OCI-LY7 (cell line): ENCODE measurements around the gene GATAD2A. TPM values are rescaled to one million over a fixed set of nuclear protein-coding genes. Genes with fewer than 3 reads are reported as not detected.

Experiments used
- BruUV-seq: library from RNA; stranded (reverse); fragments of 400-500 nt; replicated peaks from 2 replicates; lab custom pipeline; 2021; lab: Mats Ljungman, UMichigan
- CTCF ChIA-PET: fragments of 300-600 bp; sonication (Branson Sonifier 250); formaldehyde crosslinking; loops from one replicate; lab custom pipeline; 2022; ENCODE audit warnings: antibody characterized with exemption; ENCODE audit not compliant: unreplicated experiment; lab: Charles Lee
- POLR2A ChIA-PET: fragments of 300-600 bp; sonication (Branson Sonifier 250); formaldehyde crosslinking; loops from one replicate; lab custom pipeline; 2022; ENCODE audit warnings: antibody characterized with exemption; lab: Charles Lee
- DNase-seq: peaks from one replicate; pipeline ENCODE4 v3.0.0-alpha.2; 2015; ENCODE audit warnings: low spot score
- H2AFZ ChIP-seq: fragments of 200-600 bp; sonication (generic), shearing (Covaris generic); 2 replicates; pipeline ENCODE4 v1.6.1; 2014; ENCODE audit warnings: mild to moderate bottlenecking, antibody characterized with exemption, low read length, moderate library complexity
- H3K27ac ChIP-seq: fragments of 200-600 bp; sonication (generic); 2 replicates; pipeline ENCODE4 v1.5.1; 2014; ENCODE audit warnings: mixed run types, low read depth, mild to moderate bottlenecking, moderate library complexity, low read length, inconsistent platforms; ENCODE audit not compliant: poor library complexity, severe bottlenecking
- H3K36me3 ChIP-seq: fragments of 200-600 bp; sonication (generic); 2 replicates; pipeline ENCODE4 v1.6.1; 2014; ENCODE audit warnings: mild to moderate bottlenecking, antibody characterized with exemption, low read length, moderate library complexity, mixed read lengths; ENCODE audit not compliant: insufficient read depth
- H3K4me1 ChIP-seq: fragments of 200-600 bp; sonication (generic); 2 replicates; pipeline ENCODE4 v1.5.1; 2014; ENCODE audit warnings: mild to moderate bottlenecking, low read length; ENCODE audit not compliant: insufficient read depth, poor library complexity, severe bottlenecking
- H3K4me2 ChIP-seq: fragments of 200-600 bp; sonication (generic); 2 replicates; pipeline ENCODE4 v1.6.1; 2014; ENCODE audit warnings: mild to moderate bottlenecking, low read length
- H3K4me3 ChIP-seq: fragments of 200-600 bp; sonication (generic); 2 replicates; pipeline ENCODE4 v1.5.1; 2014; ENCODE audit warnings: mild to moderate bottlenecking, low read depth, low read length; ENCODE audit not compliant: poor library complexity, severe bottlenecking
- H3K79me2 ChIP-seq: fragments of 200-600 bp; sonication (generic); 2 replicates; pipeline ENCODE4 v1.6.1; 2016; ENCODE audit warnings: low read depth, mild to moderate bottlenecking, low read length, moderate library complexity, mixed read lengths; ENCODE audit not compliant: insufficient read depth
- H3K9me2 ChIP-seq: fragments of 200-600 bp; sonication (generic); 2 replicates; pipeline ENCODE4 v1.6.1; 2016; ENCODE audit warnings: mild to moderate bottlenecking, low read length, mixed read lengths; ENCODE audit not compliant: insufficient read depth
- H3K9me3 ChIP-seq: fragments of 200-600 bp; sonication (generic); 2 replicates; pipeline ENCODE4 v1.6.1; 2014; ENCODE audit warnings: mild to moderate bottlenecking, mixed run types, low read length, mixed read lengths
- H4K20me1 ChIP-seq: fragments of 200-600 bp; sonication (generic); 2 replicates; pipeline ENCODE4 v1.6.1; 2014; ENCODE audit warnings: mild to moderate bottlenecking, antibody characterized with exemption, low read length, moderate library complexity, mixed read lengths; ENCODE audit not compliant: insufficient read depth
- EZH2phosphoT487 ChIP-seq: fragments of 200-600 bp; sonication (generic); IDR thresholded peaks from 2 replicates; pipeline ENCODE4 v1.6.1; 2018; ENCODE audit warnings: low read depth, borderline replicate concordance, mild to moderate bottlenecking, mixed run types, antibody characterized with exemption, low read length, moderate library complexity, mixed read lengths
- intact Hi-C: fragments of 100-400 bp; cut with micrococcal nuclease; formaldehyde crosslinking; loops from one replicate; pipeline ENCODE4 v1.10.0; 2022; ENCODE audit not compliant: unreplicated experiment
- total RNA-seq, 2 experiments: library from RNA; depleted of rRNA in 1 of 2; stranded (reverse); fragments of >200 nt in 1 of 2; shearing (Covaris generic) in 1 of 2; gene quantifications; 2 replicates each; pipeline ENCODE4 v1.2.3, GENCODE V29; 2014 to 2022
- TF ChIP-seq, protein P1 (sequence below): fragments of 200-600 bp; sonication (generic); conservative IDR thresholded peaks from 2 replicates; pipeline ENCODE4 v1.5.1; 2014; ENCODE audit warnings: mild to moderate bottlenecking, antibody characterized with exemption, low read length, moderate library complexity, mixed read lengths

GATAD2A gene
- total RNA-seq, 2 experiments from 2014 or later, result 62.8 to 156 TPM

DNA sequence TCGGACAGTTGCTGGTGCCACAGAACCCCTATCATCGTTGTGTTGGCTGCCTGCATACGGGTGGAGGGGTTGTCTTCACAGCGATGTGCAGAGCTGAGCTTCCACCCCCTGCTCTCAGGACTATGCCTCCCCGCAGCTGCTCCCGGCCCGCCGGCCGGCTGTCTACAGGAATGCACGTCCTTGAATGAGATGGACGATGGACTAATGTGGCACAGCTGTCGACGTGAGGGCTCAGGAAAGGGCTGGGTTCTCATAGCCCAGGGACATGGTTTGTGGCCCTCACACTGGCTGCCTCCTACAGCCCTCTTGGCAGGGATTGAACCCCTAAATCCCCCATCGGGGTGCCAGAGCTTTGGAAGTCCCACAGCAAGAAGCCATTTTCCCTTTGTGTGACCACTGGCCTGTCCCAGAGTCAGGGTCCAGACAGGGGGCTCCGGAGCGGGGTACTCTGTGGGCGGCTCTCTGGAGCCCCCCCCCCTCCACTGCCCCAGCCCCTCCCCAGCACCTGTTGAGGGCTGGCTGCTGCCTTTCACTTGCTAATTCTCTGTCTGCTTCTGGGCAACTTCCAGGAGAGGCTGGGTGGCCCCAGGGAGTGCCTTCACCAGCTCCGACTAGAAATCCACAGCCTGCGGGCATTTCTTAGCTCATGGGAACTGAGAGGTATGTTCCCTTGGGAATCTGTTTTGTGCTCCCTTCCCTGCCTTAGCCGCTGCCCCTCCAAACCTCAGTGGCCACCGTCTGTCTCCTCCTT is 69.7 kb downstream of the GATAD2A start:
- Histone ChIP-seq H3K4me1 (peaks cover 13% of the 10 kb centered on the region), H3K9me2 (no peaks in the 10 kb centered on the region), H2AFZ (no peak overlapping the region), H3K4me2 (no peak overlapping the region), H3K79me2 (peaks cover 42% of the 10 kb centered on the region), H3K9me3 (peaks cover 5% of the 10 kb centered on the region), H3K36me3 (peaks cover 62% of the 10 kb centered on the region), H3K4me3 (no peak overlapping the region), H3K27ac (no peak overlapping the region), H4K20me1 (no peaks in the 10 kb centered on the region; the same call in 1 of the 2 replicates)
- CTCF ChIA-PET, result no interaction called here
- TF ChIP-seq, protein P1, sequence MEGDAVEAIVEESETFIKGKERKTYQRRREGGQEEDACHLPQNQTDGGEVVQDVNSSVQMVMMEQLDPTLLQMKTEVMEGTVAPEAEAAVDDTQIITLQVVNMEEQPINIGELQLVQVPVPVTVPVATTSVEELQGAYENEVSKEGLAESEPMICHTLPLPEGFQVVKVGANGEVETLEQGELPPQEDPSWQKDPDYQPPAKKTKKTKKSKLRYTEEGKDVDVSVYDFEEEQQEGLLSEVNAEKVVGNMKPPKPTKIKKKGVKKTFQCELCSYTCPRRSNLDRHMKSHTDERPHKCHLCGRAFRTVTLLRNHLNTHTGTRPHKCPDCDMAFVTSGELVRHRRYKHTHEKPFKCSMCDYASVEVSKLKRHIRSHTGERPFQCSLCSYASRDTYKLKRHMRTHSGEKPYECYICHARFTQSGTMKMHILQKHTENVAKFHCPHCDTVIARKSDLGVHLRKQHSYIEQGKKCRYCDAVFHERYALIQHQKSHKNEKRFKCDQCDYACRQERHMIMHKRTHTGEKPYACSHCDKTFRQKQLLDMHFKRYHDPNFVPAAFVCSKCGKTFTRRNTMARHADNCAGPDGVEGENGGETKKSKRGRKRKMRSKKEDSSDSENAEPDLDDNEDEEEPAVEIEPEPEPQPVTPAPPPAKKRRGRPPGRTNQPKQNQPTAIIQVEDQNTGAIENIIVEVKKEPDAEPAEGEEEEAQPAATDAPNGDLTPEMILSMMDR, result no peak
- DNase-seq, result no peak
- BruUV-seq, result no TSS peak
- intact Hi-C loops, result loop anchor here (10.0 kb wide), 1 partner anchor 70 kb away; the partner anchor contains the start of gene GATAD2A
- POLR2A ChIA-PET, result no interaction called here

DNA sequence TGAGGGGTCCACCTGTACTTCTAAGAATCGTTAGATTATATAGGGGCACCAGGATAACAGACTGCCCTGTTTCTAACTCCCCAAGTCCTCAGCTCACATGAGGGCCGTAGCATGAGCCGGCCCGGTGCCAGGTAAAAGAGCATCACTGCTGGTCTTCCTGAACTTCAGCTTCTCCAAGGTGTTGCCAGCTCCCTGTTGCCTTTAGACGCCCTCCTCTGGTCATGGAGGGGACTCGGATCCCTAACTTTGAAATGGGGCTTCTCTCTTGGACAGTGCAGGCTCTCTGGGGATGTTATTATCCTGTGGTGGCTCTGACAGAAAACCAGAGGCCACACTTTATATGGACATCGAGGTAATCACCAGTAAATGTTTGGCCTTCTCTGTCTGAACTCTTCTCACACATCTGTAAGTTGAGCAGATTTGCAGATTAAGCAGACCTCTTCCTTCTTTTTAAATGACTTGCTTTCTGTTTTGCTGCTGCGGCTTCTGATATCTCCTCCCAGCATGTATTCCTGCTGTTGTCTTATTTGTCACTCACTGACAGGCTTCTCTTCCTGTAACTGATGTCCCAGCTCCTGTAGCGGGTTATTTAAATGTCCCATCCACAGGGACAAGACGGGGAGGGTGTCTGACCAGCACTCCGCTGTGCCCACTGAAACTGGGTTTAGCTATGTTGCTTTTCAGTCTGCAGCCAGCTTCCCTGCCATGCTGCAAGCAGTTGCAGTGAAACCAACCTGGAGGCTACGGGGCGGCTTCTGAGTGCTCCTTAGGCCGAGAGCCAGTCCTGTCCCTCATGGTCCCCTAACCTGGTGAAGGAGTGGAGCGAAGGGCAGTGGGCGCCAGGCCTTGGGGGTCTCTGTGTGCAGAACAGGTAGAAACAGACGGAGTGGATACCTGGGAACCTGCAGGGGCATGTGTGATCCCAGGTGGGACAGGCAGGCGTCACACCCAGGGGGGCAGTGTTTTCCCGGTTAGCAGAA is 70.7 kb downstream of the GATAD2A start:
- peak; percentile 26 for DNase-seq
- Histone ChIP-seq H2AFZ (no peak overlapping the region), H3K9me3 (no peaks in the 10 kb centered on the region), H3K27ac (no peak overlapping the region), H3K4me3 (no peak overlapping the region), H3K79me2 (peaks cover 35% of the 10 kb centered on the region; the same call in 1 of the 2 replicates), H3K36me3 (peaks cover 62% of the 10 kb centered on the region), H3K4me2 (no peak overlapping the region), H3K4me1 (peaks cover 11% of the 10 kb centered on the region), H3K9me2 (no peaks in the 10 kb centered on the region), H4K20me1 (no peaks in the 10 kb centered on the region; the same call in 1 of the 2 replicates)
- POLR2A ChIA-PET, result no interaction called here
- CTCF ChIA-PET, result no interaction called here
- intact Hi-C loops, result loop anchor here (10.0 kb wide), 1 partner anchor 71 kb away; the partner anchor contains the start of gene GATAD2A
- TF ChIP-seq, protein P1, result peak; percentile 58
- no peak for TF ChIP-seq EZH2phosphoT487
- BruUV-seq, result no TSS peak
